Left colon (tissue), 2 donors: ENCODE results near the gene OPN1MW. TPM values are rescaled to one million over a fixed set of nuclear protein-coding genes. Genes with fewer than 3 reads are reported as not detected.
"Not testable (repeated sequence)": the region's sequence is repeated elsewhere in the genome, so short reads cannot be mapped to it uniquely, and the experiment has no call there.

Experiments used
- ATAC-seq: fragments of 200-7000 bp; cut with Tn5 transposase; one replicate; pipeline ENCODE4 v1.9.1; 2020; ENCODE audit warnings: mild to moderate bottlenecking, moderate library complexity
- DNase-seq, 2 donors: peaks; one replicate each; pipeline ENCODE4 v3.0.0-alpha.2; 2020
- intact Hi-C, 2 donors: fragments of 100-400 bp; cut with DNase I in 1 of 2; cut with micrococcal nuclease in 1 of 2; formaldehyde crosslinking; loops; one replicate each; pipeline versions ENCODE4 v1.11.2 to v1.14.0; 2022; cut with DNase I, micrococcal nuclease
- total RNA-seq, 2 donors: library from RNA; stranded (reverse); fragmentation: NEBNext Ultra II Directional; extraction: Animal tissue kit (Norgen Biotek cat#: 25700); gene quantifications; one replicate each; pipeline ENCODE4 v1.2.1, GENCODE V29; 2021
- donor health status: DM: no; HTN: no; CAD: no.
- donor health status: DM: yes; HTN: yes; CAD: no.

The OPN1MW gene
- total RNA-seq, 2 donors from 2014 or later, result not detected

DNA sequence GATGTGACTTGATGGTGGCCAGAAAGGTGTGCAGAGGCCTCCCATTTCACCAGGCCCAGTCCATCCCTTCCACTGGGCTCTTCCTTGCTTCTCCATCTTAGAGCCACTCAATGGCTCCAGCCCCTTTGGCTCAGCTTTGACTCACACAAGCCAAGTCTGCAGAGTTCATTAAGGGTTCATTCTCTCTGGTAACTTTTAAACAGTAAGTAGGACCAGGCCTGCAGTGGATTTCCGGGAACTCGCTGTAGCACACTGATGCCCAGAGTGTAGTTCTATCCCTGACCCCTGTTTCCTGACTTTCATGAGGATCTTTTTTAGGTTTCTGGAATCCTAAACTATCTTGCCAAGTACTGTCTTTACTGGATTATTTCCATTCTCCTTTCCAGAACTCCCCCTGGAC lies 11.9 kb downstream of the OPN1MW start:
- intact Hi-C loops, ATAC-seq, DNase-seq: not testable (repeated sequence)

DNA sequence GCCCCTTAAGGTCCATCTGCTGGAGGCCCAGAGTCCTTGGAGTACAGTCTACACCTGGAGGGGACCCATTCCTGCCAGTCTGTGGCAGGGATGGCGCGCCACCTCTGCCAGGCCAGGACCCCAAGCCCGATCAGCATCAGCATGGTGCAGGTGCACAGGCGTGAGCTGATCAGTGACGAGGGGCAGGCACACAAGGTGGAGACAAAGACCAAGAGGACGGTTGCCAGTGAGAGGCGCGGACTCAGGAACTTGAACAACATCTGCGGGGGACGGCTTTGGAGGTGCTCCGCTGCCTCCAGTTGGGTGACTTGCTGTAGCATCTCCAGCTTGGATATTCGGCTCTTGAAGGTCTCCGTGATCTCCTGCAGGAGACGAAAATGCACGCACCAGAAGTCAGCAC lies 14.1 kb downstream of the OPN1MW start:
- ATAC-seq, DNase-seq, intact Hi-C loops: not testable (repeated sequence)

- DNase-seq, intact Hi-C loops: not testable (repeated sequence)
- ATAC-seq, result peak; percentile 41
Observed at GRCh38 chrX:154209670-154210418, 27.4 kb downstream of the OPN1MW start.

- intact Hi-C loops, ATAC-seq: not testable (repeated sequence)
- DNase-seq, result peak; percentile 0 to 15
Observed at GRCh38 chrX:154211057-154211456, 28.7 kb downstream of the OPN1MW start.

GRCh38 chrX:154211499-154211898 lies 29.1 kb downstream of the OPN1MW start:
- intact Hi-C loops, DNase-seq, ATAC-seq: not testable (repeated sequence)

DNA sequence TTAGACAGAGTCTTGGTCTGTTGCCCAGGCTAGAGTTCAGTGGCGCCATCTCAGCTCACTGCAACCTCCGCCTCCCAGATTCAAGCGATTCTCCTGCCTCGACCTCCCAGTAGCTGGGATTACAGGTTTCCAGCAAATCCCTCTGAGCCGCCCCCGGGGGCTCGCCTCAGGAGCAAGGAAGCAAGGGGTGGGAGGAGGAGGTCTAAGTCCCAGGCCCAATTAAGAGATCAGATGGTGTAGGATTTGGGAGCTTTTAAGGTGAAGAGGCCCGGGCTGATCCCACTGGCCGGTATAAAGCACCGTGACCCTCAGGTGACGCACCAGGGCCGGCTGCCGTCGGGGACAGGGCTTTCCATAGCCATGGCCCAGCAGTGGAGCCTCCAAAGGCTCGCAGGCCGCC lies 37.1 kb downstream of the OPN1MW start, which contains the start of gene OPN1MW2:
Gene OPN1MW2, plus strand, starts transcription at position 301 of the 400 bp plus-strand sequence. Its CDS starts 60 bp downstream, at position 361.
- ATAC-seq, intact Hi-C loops, DNase-seq: not testable (repeated sequence)

- ATAC-seq, intact Hi-C loops, DNase-seq: not testable (repeated sequence)
Observed at GRCh38 chrX:154225292-154225691, 42.9 kb downstream of the OPN1MW start.

GRCh38 chrX:154226706-154227105 lies 44.3 kb downstream of the OPN1MW start:
- DNase-seq, intact Hi-C loops, ATAC-seq: not testable (repeated sequence)

DNA sequence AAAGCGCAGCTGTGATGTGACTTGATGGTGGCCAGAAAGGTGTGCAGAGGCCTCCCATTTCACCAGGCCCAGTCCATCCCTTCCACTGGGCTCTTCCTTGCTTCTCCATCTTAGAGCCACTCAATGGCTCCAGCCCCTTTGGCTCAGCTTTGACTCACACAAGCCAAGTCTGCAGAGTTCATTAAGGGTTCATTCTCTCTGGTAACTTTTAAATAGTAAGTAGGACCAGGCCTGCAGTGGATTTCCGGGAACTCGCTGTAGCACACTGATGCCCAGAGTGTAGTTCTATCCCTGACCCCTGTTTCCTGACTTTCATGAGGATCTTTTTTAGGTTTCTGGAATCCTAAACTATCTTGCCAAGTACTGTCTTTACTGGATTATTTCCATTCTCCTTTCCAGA lies 49.0 kb downstream of the OPN1MW start:
- ATAC-seq, intact Hi-C loops: not testable (repeated sequence)

DNA sequence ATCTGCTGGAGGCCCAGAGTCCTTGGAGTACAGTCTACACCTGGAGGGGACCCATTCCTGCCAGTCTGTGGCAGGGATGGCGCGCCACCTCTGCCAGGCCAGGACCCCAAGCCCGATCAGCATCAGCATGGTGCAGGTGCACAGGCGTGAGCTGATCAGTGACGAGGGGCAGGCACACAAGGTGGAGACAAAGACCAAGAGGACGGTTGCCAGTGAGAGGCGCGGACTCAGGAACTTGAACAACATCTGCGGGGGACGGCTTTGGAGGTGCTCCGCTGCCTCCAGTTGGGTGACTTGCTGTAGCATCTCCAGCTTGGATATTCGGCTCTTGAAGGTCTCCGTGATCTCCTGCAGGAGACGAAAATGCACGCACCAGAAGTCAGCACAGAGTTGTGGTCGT lies 51.2 kb downstream of the OPN1MW start:
- ATAC-seq, DNase-seq, intact Hi-C loops: not testable (repeated sequence)

More for the DNA sequence above, 49.0 kb downstream of the OPN1MW start:
- not testable (repeated sequence) for DNase-seq

DNA sequence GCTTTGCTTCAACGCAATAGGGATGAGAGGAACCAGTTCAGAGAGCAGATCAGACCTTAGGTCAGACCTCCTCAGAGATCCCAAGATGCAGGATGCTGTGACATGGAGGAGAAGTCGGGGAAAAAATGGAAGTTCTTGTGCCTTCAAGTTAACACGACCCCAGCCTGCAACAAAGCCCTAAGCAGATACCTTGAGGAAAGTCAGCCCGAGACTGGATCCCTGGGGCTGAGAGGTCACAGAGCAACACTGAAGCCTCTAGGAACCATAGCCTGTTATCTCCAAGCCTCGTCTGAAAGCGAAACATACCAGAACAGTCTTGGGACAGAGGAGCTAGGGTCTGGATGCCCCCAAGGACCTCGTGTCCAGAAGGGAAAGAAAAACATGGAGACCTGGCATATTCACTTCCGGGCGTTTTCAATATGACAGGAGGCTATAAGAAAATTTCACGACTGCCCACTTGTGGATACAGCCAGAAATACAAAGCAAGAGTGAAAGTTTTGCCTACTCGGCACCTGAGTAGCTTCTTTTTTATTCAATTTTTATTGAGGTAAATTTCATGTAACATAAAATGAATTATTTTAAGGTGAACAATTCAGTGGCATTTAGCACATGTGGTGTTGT lies 56.7 kb downstream of the OPN1MW start:
- ATAC-seq, intact Hi-C loops, DNase-seq: not testable (repeated sequence)

DNA sequence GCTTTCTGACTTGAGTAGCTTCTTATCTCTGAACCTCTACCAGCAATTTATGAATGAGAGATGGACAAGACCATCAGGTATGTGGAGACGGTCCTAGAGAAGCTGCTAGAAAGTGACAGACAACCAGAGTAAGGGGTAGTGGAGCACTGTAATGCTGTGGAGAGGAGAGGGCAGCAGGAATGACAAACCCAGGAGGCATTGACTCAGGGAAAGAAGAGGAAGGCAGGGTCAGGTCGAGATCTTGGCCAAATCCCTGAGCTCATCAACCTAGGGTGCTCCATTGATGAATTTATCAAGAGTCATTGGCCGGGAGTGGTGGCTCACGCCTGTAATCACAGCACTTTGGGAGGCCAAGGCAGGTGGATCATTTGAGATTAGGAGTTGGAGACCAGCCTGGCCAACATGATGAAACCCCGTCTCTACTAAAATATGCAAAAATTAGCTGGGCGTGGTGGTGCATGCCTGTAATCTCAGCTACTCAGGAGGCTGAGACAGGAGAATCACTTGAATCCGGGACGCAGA lies 57.6 kb downstream of the OPN1MW start:
- ATAC-seq, DNase-seq, intact Hi-C loops: not testable (repeated sequence)

Other genes with a start within 250 kb of the OPN1MW start
- gene NAA10, start 247.6 kb upstream of the OPN1MW start, total RNA-seq, result 10 to 100 TPM; 52.7 to 68.0 TPM
- gene RENBP, start 238.0 kb upstream of the OPN1MW start, total RNA-seq, result 1 to 10 TPM; 3.8 to 8.6 TPM
- gene HCFC1, start 210.8 kb upstream of the OPN1MW start, total RNA-seq, result 10 to 100 TPM; 31.9 to 47.9 TPM
- gene TMEM187, start 209.8 kb upstream of the OPN1MW start, total RNA-seq, result 1 to 10 TPM; 8.4 to 9.9 TPM
- gene IRAK1, start 162.7 kb upstream of the OPN1MW start, total RNA-seq, result 100 to 1,000 TPM in 1 of 2 donors, 10 to 100 TPM in 1; 76.1 to 103 TPM
- 10 to 100 TPM; 29.4 to 32.3 TPM for gene MECP2, start 84.9 kb upstream of the OPN1MW start, total RNA-seq
- not detected for gene OPN1LW, start 38.4 kb upstream of the OPN1MW start, total RNA-seq
- gene OPN1MW2, start 37.2 kb downstream of the OPN1MW start, total RNA-seq, result not detected
- not detected for gene OPN1MW3, start 75.0 kb downstream of the OPN1MW start, total RNA-seq
- not detected for gene TEX28, start 112.5 kb downstream of the OPN1MW start, total RNA-seq
- not detected for gene TKTL1, start 113.2 kb downstream of the OPN1MW start, total RNA-seq
- gene FLNA, start 192.0 kb downstream of the OPN1MW start, total RNA-seq, result 100 to 1,000 TPM in 1 of 2 donors, 10 to 100 TPM in 1; 84.2 to 741 TPM
- gene EMD, start 196.7 kb downstream of the OPN1MW start, total RNA-seq, result 10 to 100 TPM; 31.9 to 33.1 TPM
- 1,000 to 10,000 TPM; 2,262 to 2,406 TPM for gene RPL10, start 215.8 kb downstream of the OPN1MW start, total RNA-seq
- 10 to 100 TPM; 23.4 to 26.8 TPM for gene DNASE1L1, start 226.7 kb downstream of the OPN1MW start, total RNA-seq
- gene TAFAZZIN, start 228.9 kb downstream of the OPN1MW start, total RNA-seq, result 10 to 100 TPM; 28.8 to 40.8 TPM
- 100 to 1,000 TPM; 100 to 105 TPM for gene ATP6AP1, start 246.1 kb downstream of the OPN1MW start, total RNA-seq